IPS-NIHi7 (cell line): ENCODE measurements around the gene PAFAH1B1.
A peak's percentile ranks its signal among the peaks of the same experiment; 100 is the strongest.

Experiments used
- DNase-seq: peaks from one replicate; pipeline ENCODE4 v3.0.0; 2012; ENCODE audit warnings: mixed read lengths; ENCODE audit errors: extremely low spot score

Gene PAFAH1B1

DNA sequence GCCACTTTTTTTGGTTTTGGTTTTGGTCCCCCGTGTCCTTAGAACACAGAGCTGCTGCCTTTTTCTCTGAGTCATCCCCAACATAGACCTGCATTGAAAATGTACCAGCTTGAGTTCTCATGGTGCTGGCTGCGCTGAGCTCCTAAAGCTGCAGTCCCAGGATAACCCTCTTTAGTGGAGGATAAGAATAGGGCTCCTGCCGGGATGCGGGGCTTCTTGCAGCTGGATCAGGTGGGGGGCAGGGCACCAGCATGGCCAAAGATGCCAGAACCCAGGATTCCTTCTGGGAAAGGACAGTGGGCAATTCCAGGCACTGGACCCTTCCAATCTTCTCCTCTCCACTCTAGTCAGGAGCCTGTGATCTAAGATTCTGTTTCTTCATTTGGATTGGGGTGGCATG, 126.4 kb downstream of the PAFAH1B1 start:
- DNase-seq: no peak

DNA sequence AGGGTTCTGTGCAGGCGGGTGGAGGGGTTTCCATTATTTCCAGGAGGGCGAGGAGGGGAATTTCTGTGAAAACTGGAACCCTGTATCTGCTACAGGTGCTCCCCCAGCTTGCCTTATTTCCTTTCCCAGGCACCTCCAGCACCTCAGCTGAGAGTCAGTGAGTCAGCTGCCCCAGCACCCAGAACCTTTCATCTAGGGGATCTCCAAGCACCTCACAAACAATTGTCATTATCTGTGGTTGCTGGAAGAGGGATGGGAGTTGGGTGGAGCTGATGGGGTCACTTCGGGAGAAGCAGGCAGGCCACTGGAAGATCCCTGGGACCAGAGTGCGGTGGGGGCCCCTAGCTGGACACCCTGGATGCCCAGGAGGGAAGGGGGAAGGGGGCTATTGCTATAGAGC, 128.1 kb downstream of the PAFAH1B1 start:
- DNase-seq: no peak

DNA sequence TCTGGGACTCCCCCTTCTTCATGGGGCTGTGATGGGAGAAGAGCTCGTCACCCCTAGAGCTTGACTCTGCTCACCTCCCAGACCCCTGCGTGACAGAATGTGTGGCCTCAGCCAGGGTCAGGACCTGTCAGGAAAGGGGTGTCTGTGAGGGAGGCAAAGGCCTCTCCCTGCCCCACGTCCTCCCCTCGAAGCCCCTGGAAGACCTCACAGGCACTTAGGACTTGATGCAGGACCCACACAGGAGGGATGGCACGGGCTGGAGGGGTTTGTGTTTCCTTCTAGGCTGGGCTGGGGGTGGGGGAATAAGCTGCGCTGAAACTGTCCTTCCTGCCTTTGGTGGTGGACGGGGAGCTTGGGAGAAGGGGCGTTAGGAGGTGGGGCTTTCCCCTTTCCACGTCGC, 129.2 kb downstream of the PAFAH1B1 start:
- DNase-seq: no peak

DNA sequence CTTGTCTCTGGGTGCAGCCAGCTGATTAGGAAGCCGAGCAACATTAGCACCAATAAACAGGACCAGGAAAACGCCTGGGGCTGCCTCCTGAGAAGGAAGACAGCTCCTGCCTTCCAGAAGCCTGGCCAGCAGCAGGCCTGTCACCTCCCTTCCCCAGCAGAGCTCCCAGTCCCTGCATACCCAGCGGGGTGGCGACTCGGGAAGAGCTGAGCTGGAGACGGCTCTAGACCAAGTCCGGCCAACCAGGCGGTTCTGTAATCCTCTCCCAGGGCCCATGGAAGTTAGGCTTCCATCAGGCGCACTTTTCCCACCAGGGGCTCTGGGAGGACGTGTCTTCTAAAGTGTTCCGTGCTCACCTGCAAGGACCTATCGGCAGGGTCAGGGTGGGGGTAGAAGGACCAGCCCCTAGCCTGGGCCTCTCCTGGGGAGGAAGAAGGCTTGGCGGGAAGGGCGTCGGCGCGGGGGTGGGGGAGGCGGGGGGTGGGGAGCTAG, 130.1 kb downstream of the PAFAH1B1 start:
- peak; percentile 81 for DNase-seq

DNA sequence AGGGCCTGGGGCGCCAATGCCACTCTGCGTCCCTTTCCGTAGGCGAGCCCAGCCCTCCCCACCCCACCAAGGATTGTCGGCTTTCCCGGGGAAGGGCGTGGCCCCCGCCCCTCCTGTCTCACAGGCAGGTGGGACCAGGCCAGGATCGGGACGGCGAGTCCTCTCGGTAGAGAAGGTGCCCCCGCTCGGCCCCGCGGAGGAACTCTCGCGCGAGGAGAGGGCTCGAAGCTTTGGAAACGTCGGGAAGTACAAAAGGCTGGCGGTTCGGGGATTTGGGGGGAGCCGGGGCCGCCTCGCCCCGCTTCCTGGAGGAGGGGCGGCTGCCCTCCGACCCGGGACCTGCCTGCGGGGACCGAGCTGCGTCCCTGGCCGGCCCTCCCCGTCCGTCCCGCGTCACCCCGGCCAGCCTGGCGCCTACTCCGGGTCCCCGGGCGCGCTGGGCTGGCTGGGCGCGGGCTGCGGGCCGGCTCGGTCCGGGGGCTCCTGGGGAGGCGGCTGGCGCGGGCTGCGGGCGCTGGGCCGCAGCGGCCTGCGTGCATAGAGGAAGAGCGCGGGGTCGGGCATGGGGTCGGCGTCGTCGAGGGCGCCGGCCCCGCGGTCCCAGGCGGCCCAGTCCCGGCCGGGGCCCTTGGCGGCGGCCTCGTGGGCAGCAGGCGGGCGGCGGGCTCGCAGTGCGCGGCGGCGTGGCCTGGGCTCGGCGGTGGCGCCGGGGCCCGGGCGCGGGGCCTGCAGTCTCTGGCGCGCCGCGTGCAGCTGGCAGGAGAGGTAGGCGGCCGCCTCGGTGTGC, 130.7 kb downstream of the PAFAH1B1 start:
- peak; percentile 81 for DNase-seq

DNA sequence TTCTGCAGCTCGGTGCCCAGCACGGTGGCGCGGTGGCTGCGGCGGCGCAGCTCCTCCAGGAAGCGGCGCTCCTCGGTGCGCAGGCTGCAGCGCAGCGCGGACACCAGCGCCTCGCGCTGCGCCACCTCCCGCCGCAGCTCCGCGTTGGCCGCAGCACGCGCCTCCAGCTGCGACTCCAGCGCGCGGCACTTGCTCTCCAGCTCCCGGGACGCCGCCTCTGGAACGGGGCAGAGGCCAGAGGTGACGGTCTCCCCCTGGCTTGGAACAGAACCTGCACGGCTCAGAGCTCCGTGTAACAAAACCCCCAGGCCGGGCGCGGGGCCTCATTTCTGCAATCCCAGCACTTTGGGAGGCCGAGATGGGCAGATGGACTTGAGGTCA, 131.3 kb downstream of the PAFAH1B1 start:
- peak; percentile 81 for DNase-seq

DNA sequence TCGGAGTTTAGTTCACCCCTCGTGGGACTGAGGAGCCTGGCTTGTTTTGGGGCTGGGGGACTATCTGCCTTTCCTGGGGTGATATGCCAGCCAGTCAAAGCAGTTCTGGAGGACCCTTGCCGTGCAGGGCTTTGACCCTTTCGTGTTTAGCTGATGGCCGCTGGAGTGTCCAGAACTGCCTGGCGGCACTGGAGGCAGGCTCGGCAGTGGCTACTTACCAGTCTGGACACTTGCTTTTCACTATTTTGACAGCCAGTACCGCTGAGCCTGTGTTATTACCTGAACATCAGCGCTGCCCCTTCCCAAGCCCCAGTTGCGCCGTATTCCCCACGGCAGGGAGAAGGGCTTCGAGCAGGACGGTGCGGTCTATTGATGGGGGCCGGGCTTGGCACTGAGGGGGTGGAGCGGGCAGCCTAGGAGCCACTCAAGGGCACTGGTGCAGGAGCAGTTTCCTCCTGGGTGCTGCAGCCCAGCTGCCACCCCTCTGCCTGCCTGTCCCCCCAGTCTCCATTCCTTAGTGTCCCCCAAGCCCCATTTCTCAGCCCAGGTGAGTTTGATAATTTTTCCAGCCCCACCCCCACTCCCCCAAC, 137.4 kb downstream of the PAFAH1B1 start:
- DNase-seq: no peak

DNA sequence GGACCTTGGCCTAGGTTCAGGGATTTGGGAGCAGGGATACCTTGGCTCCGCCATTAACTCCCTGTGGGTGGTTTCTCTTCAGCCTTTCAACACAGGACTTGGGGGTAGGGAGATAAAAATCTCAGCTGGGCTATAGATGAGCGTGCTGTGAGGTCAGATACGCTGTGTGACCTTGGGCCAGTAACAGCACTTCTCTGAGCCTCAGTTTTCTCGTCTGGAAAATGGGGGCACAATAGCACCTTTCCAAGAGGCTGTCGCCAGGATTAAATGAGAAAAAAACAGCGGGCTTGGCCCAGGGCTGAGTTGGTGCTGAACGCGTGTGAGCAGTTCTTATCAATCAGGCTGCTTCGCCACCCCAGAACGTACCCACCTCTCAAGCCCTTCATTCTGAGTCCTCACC, 138.4 kb downstream of the PAFAH1B1 start:
- no peak for DNase-seq

DNA sequence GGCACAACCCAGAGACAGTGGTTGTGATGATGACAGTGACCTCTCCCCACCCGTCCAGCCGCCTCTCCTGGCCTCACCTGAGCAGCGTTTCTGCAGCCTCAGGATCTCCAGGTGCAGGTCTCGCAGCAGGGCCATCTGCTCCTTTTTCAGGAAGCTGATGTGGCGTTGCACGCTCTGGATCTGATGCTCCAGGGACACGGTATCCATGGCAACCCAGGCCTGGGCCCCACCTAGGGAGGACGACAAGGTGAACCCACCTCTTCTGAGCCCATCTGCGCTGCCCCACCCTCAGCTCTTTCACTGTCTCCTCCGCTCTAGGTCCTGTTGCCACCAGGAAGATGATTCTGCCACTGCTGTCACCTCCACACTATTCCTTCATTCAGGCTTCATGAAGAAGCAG, 141.5 kb downstream of the PAFAH1B1 start:
- no peak for DNase-seq
